GM12878 (cell line): ENCODE data around the gene SYCE1.

Experiments
- ATF2 ChIP-seq: IDR thresholded peaks from 2 replicates; pipeline ENCODE4 v1.6.1; 2012; ENCODE audit warnings: low read length, inconsistent platforms
- BHLHE40 ChIP-seq, 2 experiments: fragments of 450-650 bp in 1 of 2; IDR thresholded peaks; 2 replicates each; pipeline ENCODE4 v1.6.1; 2011 to 2017; ENCODE audit warnings: low read depth in 2 of 2, borderline replicate concordance in 1 of 2, improper control_type of control experiment in 1 of 2, low read length in 1 of 2, mild to moderate bottlenecking in 1 of 2
- CBX3 ChIP-seq: fragments of 200-600 bp; sonication (generic); IDR thresholded peaks from 2 replicates; pipeline ENCODE4 v1.6.1; 2016; ENCODE audit warnings: low read depth, borderline replicate concordance
- CEBPZ ChIP-seq: fragments of 150-350 bp; IDR thresholded peaks from 2 replicates; pipeline ENCODE4 v1.6.1; 2016; ENCODE audit warnings: low read depth, low read length
- CTCF ChIP-seq, 3 experiments: IDR thresholded peaks in 2 of 3; conservative IDR thresholded peaks in 1 of 3; 2 replicates each; pipeline ENCODE4 v1.5.1; 2011; ENCODE audit warnings: low read depth in 3 of 3, low read length in 3 of 3, mild to moderate bottlenecking in 3 of 3, control low read depth in 2 of 3, moderate library complexity in 2 of 3, inconsistent platforms in 1 of 3, mixed read lengths in 1 of 3; ENCODE audit not compliant: control insufficient read depth in 2 of 3, insufficient read depth in 1 of 3; ENCODE audit errors: extremely low read depth in 1 of 3
- JUNB ChIP-seq: IDR thresholded peaks from 2 replicates; pipeline ENCODE4 v1.6.1; 2016; ENCODE audit warnings: antibody characterized with exemption, mild to moderate bottlenecking
- MAX ChIP-seq: IDR thresholded peaks from 2 replicates; pipeline ENCODE4 v1.6.1; 2012; ENCODE audit warnings: low read depth, low read length, improper control_type of control experiment
- NR2C2 ChIP-seq: IDR thresholded peaks from 2 replicates; pipeline ENCODE4 v1.6.1; 2011; ENCODE audit warnings: borderline replicate concordance, low read depth; ENCODE audit not compliant: control insufficient read depth, insufficient read length
- PBX3 ChIP-seq: IDR thresholded peaks from 2 replicates; pipeline ENCODE4 v1.6.1; 2011; ENCODE audit warnings: mild to moderate bottlenecking, low read depth, low read length, moderate library complexity; ENCODE audit not compliant: insufficient replicate concordance
- POLR2A ChIP-seq: IDR thresholded peaks from 2 replicates; pipeline ENCODE4 v1.6.1; 2011; ENCODE audit warnings: low read depth, mild to moderate bottlenecking, low read length
- POLR2AphosphoS5 ChIP-seq: IDR thresholded peaks from 2 replicates; pipeline ENCODE4 v1.6.1; 2011; ENCODE audit warnings: mild to moderate bottlenecking, low read length, inconsistent platforms
- RFX5 ChIP-seq: IDR thresholded peaks from 2 replicates; pipeline ENCODE4 v1.6.1; 2011; ENCODE audit warnings: low read depth, low read length, improper control_type of control experiment
- TCF7 ChIP-seq: IDR thresholded peaks from 2 replicates; pipeline ENCODE4 v1.6.1; 2014; ENCODE audit warnings: antibody characterized with exemption, borderline replicate concordance
- ZNF274 ChIP-seq: IDR thresholded peaks from one replicate; pipeline ENCODE4 v1.8.0; 2011; ENCODE audit not compliant: insufficient read length, insufficient read depth

- TF ChIP-seq CTCF (IDR thresholded peaks at IDR 0.05 in 2 of 3, conservative IDR thresholded peaks at IDR 0.05 in 1 of 3; ENCODE audit: control insufficient read depth in 2 of 3, extremely low read depth in 1 of 3, insufficient read depth in 1 of 3, low read depth in 3 of 3, low read length in 3 of 3) (no peak), MAX (no peak), JUNB (no peak), CEBPZ (no peak), ZNF274 (no peak), TCF7 (no peak), POLR2AphosphoS5 (no peak), NR2C2 (no peak), ATF2 (no peak), POLR2A (no peak), RFX5 (no peak), BHLHE40 (IDR thresholded peaks at IDR 0.05; ENCODE audit: borderline replicate concordance in 1 of 2, low read depth in 2 of 2, low read length in 1 of 2) (no peak), PBX3 (no peak), CBX3 (no peak)
Measured at GRCh38 chr10:133557381-133557780, 8.0 kb downstream of the SYCE1 start.
